Measurements from ENCODE around the gene CCDC186. TPM values are rescaled to one million over a fixed set of nuclear protein-coding genes. Genes with fewer than 3 reads are reported as not detected.
A peak's percentile ranks its signal among the peaks of the same experiment; 100 is the strongest.

CCDC186 gene
- total RNA-seq = 6.2 and 7.1 TPM in 2 replicates
- long read RNA-seq, partial matches to known transcripts = 3 of 7 reads
- long read RNA-seq, other reads (novel, unspliced or antisense) = 0 of 7 reads

GRCh38 chr10:114173921-114174694 lies at the start of gene CCDC186:
Gene CCDC186 (minus strand): TSS chr10:114174203. CDS start chr10:114163268, 10,935 bp downstream.
- peak within 1 kb of the TSS; percentile 97 for H3K27ac Mint-ChIP-seq (ENCODE audit: unreplicated experiment)
- H3K27me3 Mint-ChIP-seq (ENCODE audit: low read depth) = peaks cover 19% of the 10 kb centered on the region
- peak; percentile 82 for DNase-seq (ENCODE audit: low read depth, low spot score)
- H3K4me1 Mint-ChIP-seq = peaks cover 23% of the 10 kb centered on the region
- no peaks in the 10 kb centered on the region for H3K36me3 Mint-ChIP-seq (ENCODE audit: low read depth)
- TF ChIP-seq CTCF (conservative IDR thresholded peaks at IDR 0.05) = no peak
- H3K9me3 Mint-ChIP-seq = no peaks in the 10 kb centered on the region
- peak within 1 kb of the TSS; percentile 96 for H3K4me3 Mint-ChIP-seq

- TF ChIP-seq CTCF (conservative IDR thresholded peaks at IDR 0.05) = no peak
- Mint-ChIP-seq H3K27ac (ENCODE audit: unreplicated experiment) (no peak overlapping the region), H3K27me3 (ENCODE audit: low read depth) (peaks cover 3% of the 10 kb centered on the region), H3K36me3 (ENCODE audit: low read depth) (no peaks in the 10 kb centered on the region), H3K9me3 (no peaks in the 10 kb centered on the region), H3K4me1 (no peaks in the 10 kb centered on the region), H3K4me3 (no peak overlapping the region)
- no peak for DNase-seq (ENCODE audit: low read depth, low spot score)
These were observed 49.1 kb upstream of the CCDC186 start for GRCh38 chr10:114223066-114223465.

- no peaks in the 10 kb centered on the region for H3K9me3 Mint-ChIP-seq
- H3K27ac Mint-ChIP-seq (ENCODE audit: unreplicated experiment) = no peak overlapping the region
- DNase-seq (ENCODE audit: low read depth, low spot score) = no peak
- H3K4me3 Mint-ChIP-seq = no peak overlapping the region
- no peaks in the 10 kb centered on the region for H3K4me1 Mint-ChIP-seq
- no peak for TF ChIP-seq CTCF (conservative IDR thresholded peaks at IDR 0.05)
- H3K36me3 Mint-ChIP-seq (ENCODE audit: low read depth) = no peaks in the 10 kb centered on the region
- H3K27me3 Mint-ChIP-seq (ENCODE audit: low read depth) = peaks cover 3% of the 10 kb centered on the region
These were observed 47.2 kb upstream of the CCDC186 start for GRCh38 chr10:114221235-114221634.

GRCh38 chr10:114220281-114220680 lies 46.3 kb upstream of the CCDC186 start:
- H3K27me3 Mint-ChIP-seq (ENCODE audit: low read depth) = peaks cover 3% of the 10 kb centered on the region
- H3K36me3 Mint-ChIP-seq (ENCODE audit: low read depth) = no peaks in the 10 kb centered on the region
- TF ChIP-seq CTCF (conservative IDR thresholded peaks at IDR 0.05) = no peak
- H3K4me3 Mint-ChIP-seq = no peak overlapping the region
- H3K27ac Mint-ChIP-seq (ENCODE audit: unreplicated experiment) = no peak overlapping the region
- no peaks in the 10 kb centered on the region for H3K9me3 Mint-ChIP-seq
- no peaks in the 10 kb centered on the region for H3K4me1 Mint-ChIP-seq
- DNase-seq (ENCODE audit: low read depth, low spot score) = no peak

GRCh38 chr10:114215033-114215432 lies 41.0 kb upstream of the CCDC186 start:
- DNase-seq (ENCODE audit: low read depth, low spot score) = no peak
- Mint-ChIP-seq H3K27ac (ENCODE audit: unreplicated experiment) (no peak overlapping the region), H3K9me3 (peaks cover 2% of the 10 kb centered on the region), H3K4me1 (no peaks in the 10 kb centered on the region), H3K36me3 (ENCODE audit: low read depth) (no peaks in the 10 kb centered on the region), H3K27me3 (ENCODE audit: low read depth) (peaks cover 3% of the 10 kb centered on the region), H3K4me3 (no peak overlapping the region)
- no peak for TF ChIP-seq CTCF (conservative IDR thresholded peaks at IDR 0.05)

Measured in neural crest cell (in vitro differentiated cells).